ENCODE results near the gene EXOSC9. TPM values are rescaled to one million over a fixed set of nuclear protein-coding genes. Genes with fewer than 3 reads are reported as not detected.

Gene EXOSC9
- polyA plus RNA-seq, 3 donors, result 13.9 to 21.4 (median 21.3) TPM

GRCh38 chr4:121794505-121795188 lies 6.5 kb upstream of the EXOSC9 start:
- no peak for DNase-seq
- H3K27ac Mint-ChIP-seq, result peak overlapping the region in 1 of 7 donors; percentile 15
- intact Hi-C loops (cut with micrococcal nuclease), result no loop called here

GRCh38 chr4:121796283-121796682 lies 4.8 kb upstream of the EXOSC9 start:
- H3K9me3 Mint-ChIP-seq, result no peaks in the 10 kb centered on the region
- H3K4me3 Mint-ChIP-seq, result no peak overlapping the region
- Histone ChIP-seq H3K4me3 (replicated peaks in 1 of 3; ENCODE audit: low read depth in 2 of 3, low read length in 3 of 3) (no peak overlapping the region), H3K9me3 (replicated peaks in 1 of 2; ENCODE audit: control insufficient read depth in 1 of 2, insufficient read depth in 1 of 2, low read length in 2 of 2) (no peaks in the 10 kb centered on the region), H3K4me2 (replicated peaks; ENCODE audit: extremely low read depth, low read length, poor library complexity, severe bottlenecking) (no peak overlapping the region), H3K9ac (ENCODE audit: insufficient read depth, low read length, poor library complexity, severe bottlenecking) (no peak overlapping the region), H4K20me1 (ENCODE audit: insufficient read depth, low read length) (no peaks in the 10 kb centered on the region), H3K4me1 (ENCODE audit: control insufficient read depth in 1 of 2, insufficient read depth in 2 of 2, low read length in 2 of 2) (peaks cover 13 to 19% of the 10 kb centered on the region in 2 donors), H3K27me3 (ENCODE audit: control insufficient read depth in 2 of 2, insufficient read depth in 2 of 2, low read length in 2 of 2) (no peaks in the 10 kb centered on the region), H3K36me3 (replicated peaks in 1 of 2; ENCODE audit: control insufficient read depth in 1 of 2, insufficient read depth in 2 of 2, low read length in 2 of 2) (no peaks in the 10 kb centered on the region), H3K27ac (ENCODE audit: low read depth in 1 of 2, low read length in 2 of 2) (no peak overlapping the region), H3K79me2 (ENCODE audit: insufficient read depth, low read length) (peaks cover under 1% of the 10 kb centered on the region), H2AFZ (ENCODE audit: insufficient read depth, low read depth, low read length, poor library complexity, severe bottlenecking) (no peak overlapping the region)
- TF ChIP-seq CTCF (IDR thresholded peaks at IDR 0.05), result no peak
- intact Hi-C loops (cut with micrococcal nuclease), result no loop called here
- H3K27me3 Mint-ChIP-seq (ENCODE audit: low read depth in 3 of 3), result peaks cover 3 to 11% (median 5%) of the 10 kb centered on the region in 3 donors
- no peak for DNase-seq
- H3K36me3 Mint-ChIP-seq, result no peaks in the 10 kb centered on the region
- no peak overlapping the region for H3K27ac Mint-ChIP-seq
- peaks cover 16% of the 10 kb centered on the region for H3K4me1 Mint-ChIP-seq

More at GRCh38 chr4:121794505-121795188, 6.5 kb upstream of the EXOSC9 start:
- TF ChIP-seq CTCF (IDR thresholded peaks at IDR 0.05), result no peak
- WGBS (ENCODE audit: insufficient coverage), result 90% methylated on average over 2 of the region's 5 CpGs
- Mint-ChIP-seq H3K4me3 (no peak overlapping the region), H3K4me1 (peaks cover 7% of the 10 kb centered on the region), H3K27me3 (ENCODE audit: low read depth in 3 of 3) (peaks cover 5 to 16% (median 8%) of the 10 kb centered on the region in 3 donors), H3K36me3 (no peaks in the 10 kb centered on the region), H3K9me3 (no peaks in the 10 kb centered on the region)
- Histone ChIP-seq H3K9ac (ENCODE audit: insufficient read depth, low read length, poor library complexity, severe bottlenecking) (no peak overlapping the region), H3K4me1 (ENCODE audit: control insufficient read depth in 1 of 2, insufficient read depth in 2 of 2, low read length in 2 of 2) (peaks cover 3 to 8% of the 10 kb centered on the region in 2 donors), H3K4me2 (replicated peaks; ENCODE audit: extremely low read depth, low read length, poor library complexity, severe bottlenecking) (no peak overlapping the region), H3K27ac (ENCODE audit: low read depth in 1 of 2, low read length in 2 of 2) (no peak overlapping the region), H3K4me3 (replicated peaks in 1 of 3; ENCODE audit: low read depth in 2 of 3, low read length in 3 of 3) (no peak overlapping the region), H4K20me1 (ENCODE audit: insufficient read depth, low read length) (no peaks in the 10 kb centered on the region), H3K9me3 (replicated peaks in 1 of 2; ENCODE audit: control insufficient read depth in 1 of 2, insufficient read depth in 1 of 2, low read length in 2 of 2) (no peaks in the 10 kb centered on the region), H2AFZ (ENCODE audit: insufficient read depth, low read depth, low read length, poor library complexity, severe bottlenecking) (no peak overlapping the region), H3K27me3 (ENCODE audit: control insufficient read depth in 2 of 2, insufficient read depth in 2 of 2, low read length in 2 of 2) (no peaks in the 10 kb centered on the region), H3K36me3 (replicated peaks in 1 of 2; ENCODE audit: control insufficient read depth in 1 of 2, insufficient read depth in 2 of 2, low read length in 2 of 2) (no peaks in the 10 kb centered on the region), H3K79me2 (ENCODE audit: insufficient read depth, low read length) (no peaks in the 10 kb centered on the region)
